ENCODE data around the gene ZNF362. TPM values are rescaled to one million over a fixed set of nuclear protein-coding genes. Genes with fewer than 3 reads are reported as not detected.

The ZNF362 gene
- total and polyA plus RNA-seq, 10 of the 15 experiments (the other 5 are each of a cell fraction or from before 2014, with no cell fraction given), result 0.74 to 22.8 (median 7.4) TPM

GRCh38 chr1:33323663-33324477, 67.6 kb downstream of the ZNF362 start:
- CTCF ChIA-PET, result interaction anchor here (0.7 to 1.3 kb wide), 3 partner anchors 11 to 28 kb away, joined by 4 to 5 read pairs (median 4); no protein-coding TSS in a partner anchor
- in situ Hi-C loops (cut with MboI) (no loop called here), intact Hi-C loops (cut with micrococcal nuclease; ENCODE audit: unreplicated experiment) (no loop called here)
- Histone ChIP-seq H2AFZ (ENCODE audit: control insufficient read depth, low read depth, low read length) (no peak overlapping the region), H3K9me3 (replicated peaks; ENCODE audit: control insufficient read depth, insufficient read depth, low read length) (no peaks in the 10 kb centered on the region), H3K36me3 (ENCODE audit: control insufficient read depth in 2 of 2, insufficient read depth in 2 of 2, low read length in 1 of 2) (peaks cover 14 to 22% of the 10 kb centered on the region in 2 experiments; a peak in 3 of 4 replicates), H3K27ac (ENCODE audit: control insufficient read depth, insufficient read depth) (no peak overlapping the region), H4K20me1 (ENCODE audit: control insufficient read depth, insufficient read depth) (no peaks in the 10 kb centered on the region), H3K4me2 (ENCODE audit: control insufficient read depth, insufficient read depth) (no peak overlapping the region), H3K4me1 (ENCODE audit: control insufficient read depth, insufficient read depth, low read length) (no peaks in the 10 kb centered on the region), H3K79me2 (ENCODE audit: control insufficient read depth, insufficient read depth, low read length) (no peaks in the 10 kb centered on the region), H3K27me3 (replicated peaks in 1 of 2; ENCODE audit: control insufficient read depth in 2 of 2, insufficient read depth in 2 of 2, low read length in 1 of 2) (no peaks in the 10 kb centered on the region), H3K4me3 (no peak overlapping the region), H3K9ac (ENCODE audit: control insufficient read depth, insufficient read depth, low read length) (no peak overlapping the region)
- WGBS (ENCODE audit: insufficient coverage, insufficient replicate concordance, low lambda C conversion rate, missing lambda C conversion rate), result 89% methylated on average over 14 of the region's 14 CpGs
- SMC1A ChIA-PET (ENCODE audit: uncharacterized antibody, unreplicated experiment), result no interaction called here
- ATAC-seq (no peak), DNase-seq (ENCODE audit: low read depth, low spot score) (no peak), FAIRE-seq (no peak)
- TF ChIP-seq ATF2 (IDR thresholded peaks at IDR 0.05; ENCODE audit: low read length) (no peak), EP300 (IDR thresholded peaks at IDR 0.05; ENCODE audit: borderline replicate concordance in 1 of 2, control insufficient read depth in 1 of 2, low read depth in 2 of 2, low read length in 2 of 2) (no peak), ZNF384 (IDR thresholded peaks at IDR 0.05; ENCODE audit: borderline replicate concordance, low read depth, low read length) (no peak), TCF12 (IDR thresholded peaks at IDR 0.05; ENCODE audit: low read depth, low read length) (no peak), ZNF274 (IDR thresholded peaks at IDR 0.05; ENCODE audit: insufficient read depth, insufficient read length) (no peak), SUPT20H (IDR thresholded peaks at IDR 0.05; ENCODE audit: borderline replicate concordance, control insufficient read depth, low read depth, low read length) (no peak), ZNF207 (IDR thresholded peaks at IDR 0.05; ENCODE audit: borderline replicate concordance) (no peak), BMI1 (IDR thresholded peaks at IDR 0.05; ENCODE audit: borderline replicate concordance) (no peak), ASH2L (IDR thresholded peaks at IDR 0.05; ENCODE audit: borderline replicate concordance, low read depth) (no peak), SMAD1 (IDR thresholded peaks at IDR 0.05; ENCODE audit: low read depth, partially characterized antibody) (no peak), KDM1A (IDR thresholded peaks at IDR 0.05; ENCODE audit: borderline replicate concordance) (no peak)
- TF ChIP-seq, protein P1, sequence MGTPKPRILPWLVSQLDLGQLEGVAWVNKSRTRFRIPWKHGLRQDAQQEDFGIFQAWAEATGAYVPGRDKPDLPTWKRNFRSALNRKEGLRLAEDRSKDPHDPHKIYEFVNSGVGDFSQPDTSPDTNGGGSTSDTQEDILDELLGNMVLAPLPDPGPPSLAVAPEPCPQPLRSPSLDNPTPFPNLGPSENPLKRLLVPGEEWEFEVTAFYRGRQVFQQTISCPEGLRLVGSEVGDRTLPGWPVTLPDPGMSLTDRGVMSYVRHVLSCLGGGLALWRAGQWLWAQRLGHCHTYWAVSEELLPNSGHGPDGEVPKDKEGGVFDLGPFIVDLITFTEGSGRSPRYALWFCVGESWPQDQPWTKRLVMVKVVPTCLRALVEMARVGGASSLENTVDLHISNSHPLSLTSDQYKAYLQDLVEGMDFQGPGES (IDR thresholded peaks at IDR 0.05), result no peak
- TF ChIP-seq, protein P2, sequence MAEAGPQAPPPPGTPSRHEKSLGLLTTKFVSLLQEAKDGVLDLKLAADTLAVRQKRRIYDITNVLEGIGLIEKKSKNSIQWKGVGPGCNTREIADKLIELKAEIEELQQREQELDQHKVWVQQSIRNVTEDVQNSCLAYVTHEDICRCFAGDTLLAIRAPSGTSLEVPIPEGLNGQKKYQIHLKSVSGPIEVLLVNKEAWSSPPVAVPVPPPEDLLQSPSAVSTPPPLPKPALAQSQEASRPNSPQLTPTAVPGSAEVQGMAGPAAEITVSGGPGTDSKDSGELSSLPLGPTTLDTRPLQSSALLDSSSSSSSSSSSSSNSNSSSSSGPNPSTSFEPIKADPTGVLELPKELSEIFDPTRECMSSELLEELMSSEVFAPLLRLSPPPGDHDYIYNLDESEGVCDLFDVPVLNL (IDR thresholded peaks at IDR 0.05; ENCODE audit: low read depth, low read length), result no peak
- POLR2A ChIA-PET, result no interaction called here
- no TSS peak for BruUV-seq (replicated peaks)
- RAD21 ChIA-PET (ENCODE audit: unreplicated experiment), result no interaction called here

All from GM12878 (cell line).